ENCODE results near the gene UNC13A.

The UNC13A gene

GRCh38 chr19:17645339-17645963 is 42.7 kb downstream of the UNC13A start:
- TF ChIP-seq, protein P1, sequence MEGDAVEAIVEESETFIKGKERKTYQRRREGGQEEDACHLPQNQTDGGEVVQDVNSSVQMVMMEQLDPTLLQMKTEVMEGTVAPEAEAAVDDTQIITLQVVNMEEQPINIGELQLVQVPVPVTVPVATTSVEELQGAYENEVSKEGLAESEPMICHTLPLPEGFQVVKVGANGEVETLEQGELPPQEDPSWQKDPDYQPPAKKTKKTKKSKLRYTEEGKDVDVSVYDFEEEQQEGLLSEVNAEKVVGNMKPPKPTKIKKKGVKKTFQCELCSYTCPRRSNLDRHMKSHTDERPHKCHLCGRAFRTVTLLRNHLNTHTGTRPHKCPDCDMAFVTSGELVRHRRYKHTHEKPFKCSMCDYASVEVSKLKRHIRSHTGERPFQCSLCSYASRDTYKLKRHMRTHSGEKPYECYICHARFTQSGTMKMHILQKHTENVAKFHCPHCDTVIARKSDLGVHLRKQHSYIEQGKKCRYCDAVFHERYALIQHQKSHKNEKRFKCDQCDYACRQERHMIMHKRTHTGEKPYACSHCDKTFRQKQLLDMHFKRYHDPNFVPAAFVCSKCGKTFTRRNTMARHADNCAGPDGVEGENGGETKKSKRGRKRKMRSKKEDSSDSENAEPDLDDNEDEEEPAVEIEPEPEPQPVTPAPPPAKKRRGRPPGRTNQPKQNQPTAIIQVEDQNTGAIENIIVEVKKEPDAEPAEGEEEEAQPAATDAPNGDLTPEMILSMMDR (IDR thresholded peaks at IDR 0.05; ENCODE audit: low read depth, low read length): no peak
- no peak overlapping the region for H3K4me3 ChIP-seq (ENCODE audit: low read depth, low read length)
- peaks cover 67% of the 10 kb centered on the region for H3K36me3 ChIP-seq
- DNase-seq: no peak
- H3K27me3 ChIP-seq (ENCODE audit: insufficient read depth, low read depth, severe bottlenecking): no peaks in the 10 kb centered on the region
- H3K27ac ChIP-seq: no peak overlapping the region
- H3K9me3 ChIP-seq (ENCODE audit: severe bottlenecking): no peaks in the 10 kb centered on the region

DNA sequence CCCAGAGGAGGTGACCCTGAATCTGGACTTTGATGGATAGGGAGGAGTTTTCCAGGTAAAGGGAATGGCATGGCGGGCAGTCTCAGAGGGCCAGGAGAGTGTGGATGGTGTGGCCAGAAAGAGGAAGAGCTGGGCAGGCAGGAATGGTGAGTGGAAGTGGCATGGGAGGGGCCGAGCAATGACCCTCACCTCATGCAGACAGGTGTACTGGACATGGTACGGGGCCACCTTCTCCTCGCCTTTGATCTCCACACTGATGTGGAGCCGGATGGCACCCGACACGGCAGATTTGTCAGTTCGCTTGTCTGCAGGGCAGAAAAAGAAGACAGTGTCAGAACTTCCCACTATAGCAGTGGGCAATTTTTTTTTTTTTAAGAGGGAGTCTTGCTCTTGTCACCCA is 45.5 kb downstream of the UNC13A start:
- Histone ChIP-seq H3K9me3 (ENCODE audit: severe bottlenecking) (no peaks in the 10 kb centered on the region), H3K27ac (no peak overlapping the region), H3K36me3 (peaks cover 73% of the 10 kb centered on the region), H3K4me3 (ENCODE audit: low read depth, low read length) (no peak overlapping the region), H3K27me3 (ENCODE audit: insufficient read depth, low read depth, severe bottlenecking) (no peaks in the 10 kb centered on the region)
- TF ChIP-seq, protein P1 (IDR thresholded peaks at IDR 0.05; ENCODE audit: low read depth, low read length): no peak
- no peak for DNase-seq

DNA sequence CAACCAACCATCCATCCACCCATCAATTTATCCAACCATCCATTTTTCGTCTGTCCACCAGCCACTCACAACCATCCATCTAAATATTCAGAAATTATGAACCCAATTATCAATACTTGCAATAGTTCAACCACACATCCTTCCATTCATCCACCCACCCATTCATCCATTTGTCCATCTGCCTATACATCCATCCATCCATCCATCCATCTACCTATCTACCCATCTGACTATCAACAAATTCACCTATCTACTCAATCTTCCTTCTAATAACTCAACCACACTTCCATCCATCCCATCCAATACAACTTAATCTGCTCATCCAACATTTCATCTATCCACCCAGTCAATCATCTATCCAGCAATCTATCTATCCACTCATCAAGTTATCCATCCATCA is 46.3 kb downstream of the UNC13A start:
- H3K9me3 ChIP-seq (ENCODE audit: severe bottlenecking): no peaks in the 10 kb centered on the region
- no peak for DNase-seq
- H3K4me3 ChIP-seq (ENCODE audit: low read depth, low read length): no peak overlapping the region
- H3K27me3 ChIP-seq (ENCODE audit: insufficient read depth, low read depth, severe bottlenecking): no peaks in the 10 kb centered on the region
- no peak overlapping the region for H3K27ac ChIP-seq
- TF ChIP-seq, protein P1 (IDR thresholded peaks at IDR 0.05; ENCODE audit: low read depth, low read length): no peak
- peaks cover 67% of the 10 kb centered on the region for H3K36me3 ChIP-seq

GRCh38 chr19:17641181-17641580 is 47.0 kb downstream of the UNC13A start:
- Histone ChIP-seq H3K27me3 (ENCODE audit: insufficient read depth, low read depth, severe bottlenecking) (no peaks in the 10 kb centered on the region), H3K36me3 (peaks cover 67% of the 10 kb centered on the region), H3K27ac (no peak overlapping the region), H3K4me3 (ENCODE audit: low read depth, low read length) (no peak overlapping the region), H3K9me3 (ENCODE audit: severe bottlenecking) (no peaks in the 10 kb centered on the region)
- DNase-seq: no peak
- TF ChIP-seq, protein P1 (IDR thresholded peaks at IDR 0.05; ENCODE audit: low read depth, low read length): no peak

- no peak overlapping the region for H3K4me3 ChIP-seq (ENCODE audit: low read depth, low read length)
- H3K9me3 ChIP-seq (ENCODE audit: severe bottlenecking): no peaks in the 10 kb centered on the region
- TF ChIP-seq, protein P1 (IDR thresholded peaks at IDR 0.05; ENCODE audit: low read depth, low read length): no peak
- peaks cover 64% of the 10 kb centered on the region for H3K36me3 ChIP-seq
- H3K27ac ChIP-seq: no peak overlapping the region
- H3K27me3 ChIP-seq (ENCODE audit: insufficient read depth, low read depth, severe bottlenecking): no peaks in the 10 kb centered on the region
- DNase-seq: no peak
These were observed 54.5 kb downstream of the UNC13A start for GRCh38 chr19:17633700-17634099.

DNA sequence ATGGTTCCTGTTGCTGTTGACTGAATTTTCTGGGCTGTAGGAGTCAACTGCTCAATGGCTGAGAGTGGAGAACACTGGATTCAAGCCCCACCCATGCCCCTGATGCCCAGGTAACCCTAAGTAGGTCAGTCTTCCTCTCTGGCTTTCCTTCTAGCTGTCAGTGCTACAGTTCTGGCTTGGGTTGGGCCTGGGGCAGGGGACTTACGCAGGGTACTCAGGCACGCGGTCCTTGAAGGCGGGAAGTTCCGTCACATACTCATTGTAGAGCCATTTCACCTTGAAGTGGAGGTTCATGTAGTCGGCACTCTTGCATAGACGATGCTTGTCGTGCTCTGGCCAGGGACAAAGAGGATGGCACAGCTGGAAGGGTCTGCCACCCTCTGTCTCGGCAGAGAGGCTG is 55.6 kb downstream of the UNC13A start:
- Histone ChIP-seq H3K9me3 (ENCODE audit: severe bottlenecking) (no peaks in the 10 kb centered on the region), H3K36me3 (peaks cover 60% of the 10 kb centered on the region), H3K27ac (no peak overlapping the region), H3K27me3 (ENCODE audit: insufficient read depth, low read depth, severe bottlenecking) (no peaks in the 10 kb centered on the region), H3K4me3 (ENCODE audit: low read depth, low read length) (no peak overlapping the region)
- DNase-seq: no peak
- TF ChIP-seq, protein P1 (IDR thresholded peaks at IDR 0.05; ENCODE audit: low read depth, low read length): no peak

All from WERI-Rb-1 (cell line).